GM23338 (cell line): Measurements from ENCODE around the gene RMI2. TPM values are rescaled to one million over a fixed set of nuclear protein-coding genes. Genes with fewer than 3 reads are reported as not detected.

Experiments used
- ATAC-seq: fragments of 200-7000 bp; cut with Tn5 transposase; 3 replicates; pipeline ENCODE4 v1.9.1; 2020
- DNase-seq: peaks from one replicate; pipeline ENCODE4 v3.0.0-alpha.2; 2015; ENCODE audit warnings: low spot score
- H2AFZ ChIP-seq: fragments of 200-600 bp; sonication (generic); 2 replicates; pipeline ENCODE4 v1.8.0; 2016; ENCODE audit warnings: antibody characterized with exemption, mild to moderate bottlenecking, moderate library complexity
- H3F3A ChIP-seq: fragments of 200-600 bp; sonication (generic); replicated peaks from 2 replicates; pipeline ENCODE4 v1.8.0; 2017; ENCODE audit warnings: antibody characterized with exemption, mixed run types, low read depth
- H3K27ac ChIP-seq: fragments of 200-600 bp; sonication (generic); 2 replicates; pipeline ENCODE4 v1.6.1; 2016; ENCODE audit warnings: low read depth
- H3K27me3 ChIP-seq: fragments of 200-600 bp; sonication (generic); 2 replicates; pipeline ENCODE4 v1.8.0; 2016; ENCODE audit warnings: mild to moderate bottlenecking, mixed run types, moderate library complexity; ENCODE audit not compliant: insufficient read depth
- H3K36me3 ChIP-seq: fragments of 200-600 bp; sonication (generic); 2 replicates; pipeline ENCODE4 v1.8.0; 2016; ENCODE audit warnings: mild to moderate bottlenecking; ENCODE audit not compliant: insufficient read depth
- H3K4me1 ChIP-seq: fragments of 200-600 bp; sonication (generic); 2 replicates; pipeline ENCODE4 v1.8.0; 2016; ENCODE audit warnings: mild to moderate bottlenecking, moderate library complexity; ENCODE audit not compliant: insufficient read depth
- H3K4me2 ChIP-seq: fragments of 200-600 bp; sonication (generic); 2 replicates; pipeline ENCODE4 v1.7.1; 2017; ENCODE audit warnings: mixed run types
- H3K4me3 ChIP-seq: fragments of 200-600 bp; sonication (generic); 2 replicates; pipeline ENCODE4 v1.6.1; 2016; ENCODE audit warnings: mixed run types
- H3K79me2 ChIP-seq: fragments of 200-600 bp; sonication (generic); replicated peaks from 2 replicates; pipeline ENCODE4 v1.8.0; 2017; ENCODE audit warnings: mild to moderate bottlenecking; ENCODE audit not compliant: insufficient read depth
- H3K9me2 ChIP-seq: fragments of 200-600 bp; sonication (generic); 2 replicates; pipeline ENCODE4 v1.8.0; 2017; ENCODE audit not compliant: insufficient read depth
- H4K20me1 ChIP-seq: fragments of 200-600 bp; sonication (generic); replicated peaks from 2 replicates; pipeline ENCODE4 v1.8.0; 2017; ENCODE audit warnings: mild to moderate bottlenecking; ENCODE audit not compliant: insufficient read depth
- H3K27ac Mint-ChIP-seq: 2 replicates; pipeline ENCODE4 v1.8.0; 2020; ENCODE audit warnings: inconsistent platforms, mild to moderate bottlenecking, moderate library complexity, mixed read lengths
- H3K27me3 Mint-ChIP-seq: 3 replicates; pipeline ENCODE4 v1.8.0; 2022; ENCODE audit warnings: low read depth, mild to moderate bottlenecking, moderate library complexity, mixed read lengths, inconsistent platforms; ENCODE audit not compliant: insufficient read depth, poor library complexity
- H3K36me3 Mint-ChIP-seq: 3 replicates; pipeline ENCODE4 v1.8.0; 2021; ENCODE audit warnings: low read depth, mild to moderate bottlenecking, inconsistent platforms, moderate library complexity, mixed read lengths
- H3K4me1 Mint-ChIP-seq: 3 replicates; pipeline ENCODE4 v1.8.0; 2020; ENCODE audit warnings: mild to moderate bottlenecking, inconsistent platforms, mixed read lengths
- H3K4me3 Mint-ChIP-seq: 3 replicates; pipeline ENCODE4 v1.8.0; 2021; ENCODE audit warnings: moderate library complexity, mild to moderate bottlenecking, inconsistent platforms, mixed read lengths
- H3K9me3 Mint-ChIP-seq: 3 replicates; pipeline ENCODE4 v1.8.0; 2020; ENCODE audit warnings: moderate library complexity, mild to moderate bottlenecking, inconsistent platforms, mixed read lengths
- CTCF ChIP-seq, 2 experiments: fragments of 200-600 bp in 1 of 2; sonication (generic) in 1 of 2; conservative IDR thresholded peaks; 2 replicates each; pipeline versions ENCODE4 v1.5.1 to v1.6.1; 2016 to 2017; ENCODE audit warnings: antibody characterized with exemption in 2 of 2, low read depth in 2 of 2, mild to moderate bottlenecking in 2 of 2, moderate library complexity in 1 of 2
- EZH2phosphoT487 ChIP-seq: fragments of 200-600 bp; sonication (generic); IDR thresholded peaks from one replicate; pipeline ENCODE4 v1.8.1; 2018; ENCODE audit warnings: antibody characterized with exemption; ENCODE audit not compliant: unreplicated experiment
- ZNF331 ChIP-seq: fragments of 250-450 bp; sonication (Bioruptor Pico); IDR thresholded peaks from 2 replicates; pipeline ENCODE4 v1.5.0; 2020; ENCODE audit warnings: low read depth, mild to moderate bottlenecking, moderate library complexity
- ZNF462 ChIP-seq: fragments of 250-450 bp; sonication (Bioruptor Pico); IDR thresholded peaks from 2 replicates; pipeline ENCODE4 v1.5.0; 2020; ENCODE audit warnings: mild to moderate bottlenecking, moderate library complexity
- polyA plus RNA-seq: library from polyadenylated mRNA; unstranded; fragments of >200 nt; fragmentation: Nextera tagmentation; extraction: Ambion mirVana; gene quantifications from 2 replicates; pipeline ENCODE4 v1.2.1, GENCODE V29; 2016
- total RNA-seq: library from RNA; depleted of rRNA; stranded (reverse); fragments of >200 nt; shearing (Covaris generic); gene quantifications from 2 replicates; pipeline ENCODE4 v1.2.3, GENCODE V29; 2014

The RMI2 gene
- total and polyA plus RNA-seq, 2 experiments from 2014 or later, result 98.2 to 108 TPM

GRCh38 chr16:11331967-11332366 is 13.3 kb upstream of the RMI2 start (continued):
- TF ChIP-seq ZNF462 (CRISPR knock-in tag), result no peak
- TF ChIP-seq EZH2phosphoT487, result no peak
- TF ChIP-seq ZNF331 (CRISPR knock-in tag), result no peak

GRCh38 chr16:11333010-11333409 is 12.2 kb upstream of the RMI2 start:
- ATAC-seq, result no peak
- Histone ChIP-seq H3K4me2 (no peak overlapping the region), H3K36me3 (no peaks in the 10 kb centered on the region), H3K27ac (no peak overlapping the region), H3K9me2 (no peaks in the 10 kb centered on the region), H3F3A (peaks cover 6% of the 10 kb centered on the region; the same call in 1 of the 2 replicates), H3K4me1 (peaks cover 11% of the 10 kb centered on the region), H3K79me2 (no peaks in the 10 kb centered on the region), H2AFZ (no peak overlapping the region), H4K20me1 (no peaks in the 10 kb centered on the region), H3K27me3 (no peaks in the 10 kb centered on the region), H3K4me3 (no peak overlapping the region)
- Mint-ChIP-seq H3K27ac (no peak overlapping the region), H3K9me3 (peaks cover 23% of the 10 kb centered on the region), H3K4me3 (no peak overlapping the region), H3K36me3 (peaks cover 43% of the 10 kb centered on the region), H3K27me3 (peaks cover 8% of the 10 kb centered on the region), H3K4me1 (peaks cover 28% of the 10 kb centered on the region)
- no peak for DNase-seq
- TF ChIP-seq CTCF (conservative IDR thresholded peaks at IDR 0.05; ENCODE audit: low read depth in 2 of 2), result no peak
